ENCODE results near the gene HOXA1.

The HOXA1 gene

GRCh38 chr7:27064661-27065060 is 31.1 kb downstream of the HOXA1 start:
- no peak overlapping the region for H3K4me3 ChIP-seq (ENCODE audit: low read depth, low read length)
- TF ChIP-seq CTCF (IDR thresholded peaks at IDR 0.05; ENCODE audit: low read depth, low read length) = no peak
- no peak for TF ChIP-seq MYC (IDR thresholded peaks at IDR 0.05; ENCODE audit: low read depth, low read length)
- no peak for TF ChIP-seq MAX (IDR thresholded peaks at IDR 0.05; ENCODE audit: low read depth, low read length)
- no peak for TF ChIP-seq POLR2A (IDR thresholded peaks at IDR 0.05; ENCODE audit: extremely low read depth, insufficient read length)

GRCh38 chr7:27064159-27064558 is 31.6 kb downstream of the HOXA1 start:
- DNase-seq (ENCODE audit: low read depth) = no peak
- TF ChIP-seq CTCF (IDR thresholded peaks at IDR 0.05; ENCODE audit: low read depth, low read length) (no peak), MAX (IDR thresholded peaks at IDR 0.05; ENCODE audit: low read depth, low read length) (no peak), POLR2A (IDR thresholded peaks at IDR 0.05; ENCODE audit: extremely low read depth, insufficient read length) (no peak), MYC (IDR thresholded peaks at IDR 0.05; ENCODE audit: low read depth, low read length) (no peak)

More at GRCh38 chr7:27064661-27065060, 31.1 kb downstream of the HOXA1 start:
- DNase-seq (ENCODE audit: low read depth) = no peak

GRCh38 chr7:27062946-27063345 is 32.9 kb downstream of the HOXA1 start:
- no peak for DNase-seq (ENCODE audit: low read depth)
- H3K4me3 ChIP-seq (ENCODE audit: low read depth, low read length) = no peak overlapping the region
- TF ChIP-seq CTCF (IDR thresholded peaks at IDR 0.05; ENCODE audit: low read depth, low read length) = no peak
- TF ChIP-seq POLR2A (IDR thresholded peaks at IDR 0.05; ENCODE audit: extremely low read depth, insufficient read length) = no peak
- no peak for TF ChIP-seq MAX (IDR thresholded peaks at IDR 0.05; ENCODE audit: low read depth, low read length)
- no peak for TF ChIP-seq MYC (IDR thresholded peaks at IDR 0.05; ENCODE audit: low read depth, low read length)

More at GRCh38 chr7:27064159-27064558, 31.6 kb downstream of the HOXA1 start:
- H3K4me3 ChIP-seq (ENCODE audit: low read depth, low read length) = no peak overlapping the region

- no peak overlapping the region for H3K4me3 ChIP-seq (ENCODE audit: low read depth, low read length)
- TF ChIP-seq MYC (IDR thresholded peaks at IDR 0.05; ENCODE audit: low read depth, low read length) (no peak), CTCF (IDR thresholded peaks at IDR 0.05; ENCODE audit: low read depth, low read length) (no peak), MAX (IDR thresholded peaks at IDR 0.05; ENCODE audit: low read depth, low read length) (no peak), POLR2A (IDR thresholded peaks at IDR 0.05; ENCODE audit: extremely low read depth, insufficient read length) (no peak)
- DNase-seq (ENCODE audit: low read depth) = no peak
Observed at GRCh38 chr7:27053153-27053552, 42.6 kb downstream of the HOXA1 start.

GRCh38 chr7:27051451-27051850 is 44.3 kb downstream of the HOXA1 start:
- no peak for DNase-seq (ENCODE audit: low read depth)
- TF ChIP-seq MAX (IDR thresholded peaks at IDR 0.05; ENCODE audit: low read depth, low read length) = no peak
- TF ChIP-seq MYC (IDR thresholded peaks at IDR 0.05; ENCODE audit: low read depth, low read length) = no peak
- TF ChIP-seq POLR2A (IDR thresholded peaks at IDR 0.05; ENCODE audit: extremely low read depth, insufficient read length) = no peak
- no peak for TF ChIP-seq CTCF (IDR thresholded peaks at IDR 0.05; ENCODE audit: low read depth, low read length)
- no peak overlapping the region for H3K4me3 ChIP-seq (ENCODE audit: low read depth, low read length)

- DNase-seq (ENCODE audit: low read depth) = no peak
- TF ChIP-seq MYC (IDR thresholded peaks at IDR 0.05; ENCODE audit: low read depth, low read length) = no peak
- TF ChIP-seq CTCF (IDR thresholded peaks at IDR 0.05; ENCODE audit: low read depth, low read length) = no peak
- TF ChIP-seq POLR2A (IDR thresholded peaks at IDR 0.05; ENCODE audit: extremely low read depth, insufficient read length) = no peak
- TF ChIP-seq MAX (IDR thresholded peaks at IDR 0.05; ENCODE audit: low read depth, low read length) = no peak
- H3K4me3 ChIP-seq (ENCODE audit: low read depth, low read length) = no peak overlapping the region
Observed at GRCh38 chr7:27048438-27048837, 47.4 kb downstream of the HOXA1 start.
